Activated naive CD4-positive, alpha-beta T cell treated with anti-CD3 and anti-CD28 coated beads, Interleukin-2, amount 10 ng/mL, durations not matched to agents 7 days and 5 days (primary cell): ENCODE data around the gene CCDC78.

Experiments used
- CTCF ChIA-PET: fragments of 350-600 bp; sonication (Branson Sonifier 250); formaldehyde crosslinking; loops from one replicate; lab custom pipeline; 2021; ENCODE audit warnings: antibody characterized with exemption; lab: Charles Lee
- DNase-seq: peaks from one replicate; pipeline ENCODE4 v3.0.0-alpha.2; 2020
- H3K27ac Mint-ChIP-seq: one replicate; pipeline ENCODE4 v1.8.0; 2021; ENCODE audit warnings: mild to moderate bottlenecking, moderate library complexity, mixed read lengths
- H3K27me3 Mint-ChIP-seq: one replicate; pipeline ENCODE4 v1.8.0; 2021; ENCODE audit warnings: mild to moderate bottlenecking, mixed read lengths
- H3K36me3 Mint-ChIP-seq: one replicate; pipeline ENCODE4 v1.8.0; 2021; ENCODE audit warnings: mixed read lengths
- H3K4me1 Mint-ChIP-seq: one replicate; pipeline ENCODE4 v1.8.0; 2021; ENCODE audit warnings: mixed read lengths
- H3K4me3 Mint-ChIP-seq: one replicate; pipeline ENCODE4 v1.8.0; 2021; ENCODE audit warnings: mild to moderate bottlenecking, moderate library complexity, mixed read lengths
- H3K9me3 Mint-ChIP-seq: one replicate; pipeline ENCODE4 v1.8.0; 2021; ENCODE audit warnings: mixed read lengths

CCDC78 gene

DNA sequence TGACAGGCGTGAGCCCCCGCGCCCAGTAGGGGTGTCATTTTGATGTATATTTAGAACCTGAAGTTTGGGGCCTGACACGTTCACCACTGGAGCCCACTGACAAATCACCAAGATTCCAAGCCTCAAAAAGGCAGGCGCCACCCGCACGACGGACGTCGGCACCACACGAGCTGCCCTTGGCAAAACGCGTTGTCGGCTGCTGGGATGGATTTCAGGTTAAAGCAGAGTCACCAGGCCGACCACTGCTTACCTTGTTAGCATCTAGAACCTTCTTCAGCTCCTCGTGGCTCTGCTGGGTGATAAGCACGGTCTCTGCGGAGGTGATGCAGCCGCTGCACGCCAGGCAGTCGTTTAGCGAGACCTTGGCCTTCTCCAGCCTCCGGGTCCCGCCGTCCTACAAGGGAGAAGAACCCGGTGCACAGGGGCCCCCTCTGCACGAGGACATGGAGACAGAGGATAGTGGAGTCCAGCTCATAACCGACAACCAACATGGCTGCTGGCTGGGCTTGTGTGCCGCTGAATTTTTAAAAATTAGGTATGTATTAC is 10.8 kb upstream of the CCDC78 start:
- CTCF ChIA-PET = interaction anchor here (1.4 to 1.5 kb wide), 3 partner anchors 11 to 16 kb away, joined by 3 to 4 read pairs (median 3); partner anchors contain the start of genes ANTKMT and CCDC78
- Mint-ChIP-seq H3K27me3 (no peaks in the 10 kb centered on the region), H3K4me1 (peaks cover 28% of the 10 kb centered on the region), H3K9me3 (no peaks in the 10 kb centered on the region), H3K27ac (no peak overlapping the region), H3K36me3 (peaks cover 14% of the 10 kb centered on the region), H3K4me3 (no peak overlapping the region)
- no peak for DNase-seq

DNA sequence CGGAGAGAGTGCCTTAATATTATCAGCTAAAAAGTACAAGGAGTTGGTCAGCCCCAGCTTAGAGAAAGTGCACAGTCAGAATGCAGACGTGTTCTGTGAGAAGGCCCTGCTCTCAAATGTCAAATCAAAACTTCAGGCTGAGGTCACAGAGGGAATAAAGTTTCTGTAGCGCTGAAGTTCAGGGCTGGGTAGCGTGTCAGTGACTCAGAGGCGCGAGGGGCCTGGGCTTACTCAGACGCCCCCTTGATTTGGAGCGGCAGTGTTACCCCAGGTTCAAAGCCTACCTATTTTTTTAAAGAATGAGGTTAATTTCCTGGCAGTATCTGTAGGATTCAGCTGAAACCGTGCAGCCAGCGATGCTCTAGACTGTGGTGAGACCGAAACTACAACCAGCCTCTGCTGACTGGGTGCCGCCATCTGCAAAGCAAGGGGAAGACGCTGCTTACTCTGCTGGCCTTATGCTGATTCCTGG is 9.8 kb upstream of the CCDC78 start:
- Mint-ChIP-seq H3K4me1 (peaks cover 28% of the 10 kb centered on the region), H3K9me3 (no peaks in the 10 kb centered on the region), H3K36me3 (peaks cover 14% of the 10 kb centered on the region), H3K27me3 (no peaks in the 10 kb centered on the region), H3K27ac (peak overlapping the region; percentile 24), H3K4me3 (no peak overlapping the region)
- peak; percentile 48 for DNase-seq
- CTCF ChIA-PET = interaction anchor here (1.0 to 1.7 kb wide), 7 partner anchors 9 to 23 kb away, joined by 3 to 10 read pairs (median 3); partner anchors contain the start of genes ANTKMT, CCDC78 and METRN

DNA sequence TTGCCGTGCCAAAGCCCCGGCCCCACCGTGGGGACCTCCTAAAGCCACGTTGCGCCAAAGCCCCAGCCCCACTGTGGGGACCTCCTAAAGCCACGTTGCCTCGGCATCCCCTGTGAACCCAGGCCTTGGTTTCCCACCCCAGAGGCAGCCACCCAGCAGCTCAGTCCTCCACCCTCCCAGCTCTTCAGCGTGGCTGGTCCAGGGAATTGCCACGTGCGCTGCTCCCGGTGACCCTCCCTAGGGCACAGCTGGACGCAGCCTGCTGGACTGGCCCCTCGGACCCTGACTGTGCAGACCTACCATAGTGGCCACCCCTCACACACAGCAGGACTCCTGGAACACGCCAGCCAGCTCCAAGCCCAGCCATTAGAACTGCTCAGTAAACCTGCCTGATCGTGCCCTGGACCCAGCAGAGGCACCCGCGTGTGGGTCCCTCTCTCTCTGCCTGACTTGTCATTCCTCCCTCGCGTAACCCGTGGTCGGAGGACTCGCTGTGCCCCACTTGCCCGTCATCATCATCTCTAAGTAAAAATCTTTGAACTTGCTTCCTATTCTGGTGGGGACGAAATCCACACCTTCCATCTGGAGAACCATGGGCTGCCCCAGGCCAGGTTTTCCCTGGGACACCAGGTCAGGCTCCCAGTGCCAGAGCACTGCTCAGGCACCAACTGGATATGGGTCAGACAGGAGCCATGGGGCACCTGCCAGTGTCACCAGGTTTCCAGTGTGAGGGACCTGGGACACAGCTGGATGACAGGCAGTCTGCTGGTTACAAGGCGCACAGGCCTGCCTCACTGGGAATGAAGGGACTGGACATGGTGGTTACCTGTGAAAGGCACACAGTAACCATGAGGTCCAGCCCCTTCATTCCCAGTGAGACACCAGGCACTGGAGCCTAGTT is 9.0 kb upstream of the CCDC78 start:
- H3K27me3 Mint-ChIP-seq = no peaks in the 10 kb centered on the region
- DNase-seq = no peak
- no peaks in the 10 kb centered on the region for H3K9me3 Mint-ChIP-seq
- CTCF ChIA-PET = interaction anchor here (1.0 to 1.7 kb wide), 6 partner anchors 9 to 22 kb away, joined by 3 to 10 read pairs (median 4); partner anchors contain the start of genes ANTKMT, CCDC78 and METRN
- no peak overlapping the region for H3K4me3 Mint-ChIP-seq
- peaks cover 28% of the 10 kb centered on the region for H3K4me1 Mint-ChIP-seq
- H3K36me3 Mint-ChIP-seq = peaks cover 14% of the 10 kb centered on the region
- no peak overlapping the region for H3K27ac Mint-ChIP-seq

DNA sequence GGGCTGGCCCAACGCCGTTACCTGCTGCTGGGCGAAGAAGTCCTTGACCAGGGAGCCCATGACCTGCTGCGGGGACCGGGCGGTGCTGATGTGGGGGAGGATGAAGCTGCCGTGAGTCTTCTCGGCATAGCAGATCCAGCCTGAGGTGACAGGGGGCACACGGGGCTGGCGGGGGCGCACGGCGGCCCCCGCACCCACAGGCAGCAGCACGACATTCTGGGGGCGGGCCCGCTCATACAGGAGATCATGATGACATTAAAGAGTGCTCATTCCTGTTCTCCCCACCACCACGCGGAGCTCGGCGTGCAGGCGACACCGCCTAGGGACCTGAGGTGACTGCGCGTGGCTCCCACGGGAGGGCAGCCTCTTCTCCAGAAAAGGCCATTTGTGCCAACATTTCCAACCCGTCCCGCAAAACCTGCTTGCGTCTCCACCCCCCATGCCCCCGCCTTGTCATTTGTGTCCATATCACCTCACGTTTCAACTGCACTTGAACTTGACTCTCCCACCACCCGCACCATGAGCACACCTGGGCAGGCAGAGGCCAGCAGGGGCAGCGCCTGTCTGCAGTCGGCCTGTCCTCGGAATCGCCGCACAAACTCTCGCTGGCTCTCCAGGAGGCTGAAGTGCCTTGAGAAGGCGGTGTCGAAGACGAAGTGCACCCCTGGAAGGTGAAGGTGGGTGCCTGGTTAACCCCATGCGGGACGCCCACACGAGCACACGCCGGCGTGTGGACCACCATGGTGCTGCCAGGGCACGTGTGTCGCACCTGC is 8.2 kb upstream of the CCDC78 start:
- Mint-ChIP-seq H3K4me3 (no peak overlapping the region), H3K36me3 (peaks cover 14% of the 10 kb centered on the region), H3K27ac (no peak overlapping the region), H3K27me3 (no peaks in the 10 kb centered on the region), H3K4me1 (peaks cover 22% of the 10 kb centered on the region), H3K9me3 (no peaks in the 10 kb centered on the region)
- CTCF ChIA-PET = interaction anchor here (0.5 to 1.0 kb wide), 2 partner anchors 13 to 147 kb away, joined by 3 read pairs; no protein-coding TSS in a partner anchor
- DNase-seq = no peak

DNA sequence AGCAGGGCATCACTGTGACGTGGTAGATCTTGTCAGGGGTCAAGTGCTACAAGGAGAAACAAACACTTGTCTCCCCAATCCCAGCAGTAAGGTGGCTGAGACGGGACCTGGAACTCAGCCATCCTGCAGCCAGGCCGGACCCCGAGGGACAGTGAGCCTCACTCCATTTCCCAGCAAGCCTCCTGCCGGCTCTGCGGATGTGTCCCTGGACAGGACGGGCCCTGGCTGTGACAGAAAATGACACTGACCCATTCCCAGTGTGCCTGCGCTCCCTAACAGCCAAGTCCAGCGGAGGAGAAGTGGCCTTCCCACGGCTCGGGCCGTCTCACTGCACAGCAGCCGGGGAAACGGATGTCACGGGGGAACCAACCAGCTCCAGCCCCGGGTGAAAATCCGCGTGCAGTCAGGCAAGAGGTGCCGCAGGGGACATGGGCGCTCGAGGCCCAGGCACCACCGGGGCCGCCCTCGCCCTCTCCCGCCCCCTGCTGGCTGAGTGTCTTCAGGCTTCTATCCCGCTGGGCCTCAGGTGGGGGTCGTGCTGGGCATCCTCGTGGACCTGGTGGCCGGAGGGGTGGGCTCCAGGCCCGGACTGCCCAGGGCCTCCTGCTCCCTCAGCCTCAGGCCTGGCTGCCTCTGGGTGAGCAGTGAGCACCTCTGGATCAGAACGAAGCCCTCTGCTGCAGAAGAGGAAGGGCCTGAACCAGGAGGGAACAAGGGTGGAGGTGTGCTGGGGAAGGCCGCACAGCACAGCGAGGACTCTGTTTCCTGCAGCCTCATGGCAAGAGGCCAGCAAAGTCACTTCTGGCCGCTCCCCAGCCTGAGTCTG is 7.4 kb upstream of the CCDC78 start:
- Mint-ChIP-seq H3K27ac (no peak overlapping the region), H3K4me3 (no peak overlapping the region), H3K27me3 (no peaks in the 10 kb centered on the region), H3K36me3 (peaks cover 14% of the 10 kb centered on the region), H3K4me1 (peaks cover 18% of the 10 kb centered on the region), H3K9me3 (no peaks in the 10 kb centered on the region)
- peak; percentile 58 for DNase-seq
- CTCF ChIA-PET = interaction anchor here (0.5 to 2.2 kb wide), 3 partner anchors 12 to 146 kb away, joined by 3 to 7 read pairs (median 3); no protein-coding TSS in a partner anchor

DNA sequence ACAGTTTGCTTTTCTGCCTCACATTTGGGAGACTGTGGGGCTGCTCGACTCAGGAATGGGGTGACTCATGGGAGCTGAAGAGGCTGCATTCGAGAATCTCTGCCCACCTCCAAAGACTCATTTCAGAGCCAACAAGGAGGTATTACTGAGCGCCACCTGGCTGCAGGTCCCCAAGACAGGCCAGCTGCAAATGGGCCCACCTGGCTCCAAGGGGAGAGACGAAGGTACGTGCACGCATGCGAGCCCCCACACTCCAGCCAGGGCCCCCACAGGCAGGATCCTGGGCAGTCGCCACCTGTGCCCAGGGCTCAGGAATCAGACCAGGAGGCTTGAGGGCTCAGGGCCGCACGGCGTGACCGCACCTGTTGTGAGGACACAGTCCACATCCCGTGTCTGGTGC is 6.7 kb upstream of the CCDC78 start:
- Mint-ChIP-seq H3K4me3 (no peak overlapping the region), H3K36me3 (peaks cover 12% of the 10 kb centered on the region), H3K4me1 (peaks cover 16% of the 10 kb centered on the region), H3K27me3 (no peaks in the 10 kb centered on the region), H3K27ac (no peak overlapping the region), H3K9me3 (no peaks in the 10 kb centered on the region)
- CTCF ChIA-PET = interaction anchor here (1.0 to 2.3 kb wide), 4 partner anchors 8 to 20 kb away, joined by 3 to 11 read pairs (median 6); partner anchors contain the start of gene CIAO3
- DNase-seq = no peak

DNA sequence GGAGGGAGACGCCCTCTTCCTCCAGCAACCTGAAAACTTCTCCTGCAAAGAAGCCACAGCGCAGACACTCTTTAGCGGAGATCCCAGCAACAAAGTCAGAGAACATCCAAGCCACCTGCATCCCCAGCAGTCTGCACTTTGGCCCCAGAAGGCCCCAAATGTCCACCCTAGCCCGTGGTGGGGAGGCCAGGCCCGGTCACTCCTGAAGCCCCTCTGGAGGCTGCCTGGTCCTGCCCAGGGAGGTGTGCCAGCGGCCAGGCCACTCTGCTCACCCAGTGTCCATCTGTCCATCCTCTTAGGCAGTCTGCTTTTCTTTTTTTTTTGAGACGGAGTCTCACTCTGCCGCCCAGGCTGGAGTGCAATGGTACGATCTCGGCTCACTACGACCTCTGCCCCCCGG is 6.1 kb upstream of the CCDC78 start:
- CTCF ChIA-PET = interaction anchor here (1.1 to 2.3 kb wide), 3 partner anchors 8 to 20 kb away, joined by 4 to 11 read pairs (median 7); partner anchors contain the start of gene CIAO3
- H3K27me3 Mint-ChIP-seq = no peaks in the 10 kb centered on the region
- peaks cover 12% of the 10 kb centered on the region for H3K4me1 Mint-ChIP-seq
- no peak for DNase-seq
- peaks cover 9% of the 10 kb centered on the region for H3K36me3 Mint-ChIP-seq
- no peaks in the 10 kb centered on the region for H3K9me3 Mint-ChIP-seq
- no peak overlapping the region for H3K4me3 Mint-ChIP-seq
- no peak overlapping the region for H3K27ac Mint-ChIP-seq

DNA sequence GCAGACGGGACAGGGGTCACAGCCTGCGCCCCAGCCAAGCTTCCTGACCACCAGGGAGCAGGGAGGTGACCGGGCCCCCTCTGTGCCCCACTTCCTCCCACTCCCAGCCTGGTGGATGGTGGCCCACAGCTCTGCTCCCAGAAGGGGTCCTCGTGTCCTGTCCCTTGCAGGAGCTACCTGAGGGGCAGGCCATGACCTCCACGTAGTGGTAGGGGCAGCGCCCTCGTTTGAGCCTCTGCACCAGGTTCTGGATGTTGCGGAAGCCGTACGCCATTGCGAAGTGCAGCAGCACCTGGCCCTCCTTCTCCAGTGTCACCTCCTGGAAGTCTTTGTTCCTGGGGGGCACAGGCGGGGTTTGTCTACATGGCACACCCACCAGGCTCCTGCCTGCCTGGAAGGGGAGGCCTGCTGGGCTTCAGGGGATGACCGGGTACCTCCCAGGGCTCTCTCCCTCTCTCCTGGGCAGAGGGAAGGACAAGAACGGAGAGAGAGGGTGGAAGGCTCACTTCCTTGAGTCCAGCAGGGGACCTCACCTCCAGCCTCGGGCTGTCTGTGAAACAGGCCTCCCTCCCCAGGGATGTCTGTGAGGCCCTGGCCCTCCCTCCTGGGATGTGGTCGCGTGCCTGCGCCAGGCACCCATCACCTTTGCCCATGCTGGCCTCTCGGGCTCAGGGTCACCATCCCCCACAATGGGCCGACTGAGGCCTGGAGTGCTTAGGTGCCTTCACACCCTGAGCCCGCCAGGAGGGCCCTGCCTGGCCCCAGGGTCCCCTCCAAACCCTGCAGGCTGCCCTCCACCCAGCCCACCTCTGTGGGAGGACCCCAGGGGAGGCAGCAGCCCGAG is 4.6 kb upstream of the CCDC78 start:
- peaks cover 10% of the 10 kb centered on the region for H3K4me1 Mint-ChIP-seq
- peaks cover 6% of the 10 kb centered on the region for H3K36me3 Mint-ChIP-seq
- no peaks in the 10 kb centered on the region for H3K9me3 Mint-ChIP-seq
- no peak for DNase-seq
- no peak overlapping the region for H3K27ac Mint-ChIP-seq
- CTCF ChIA-PET = interaction anchor here (1.6 to 2.3 kb wide), 2 partner anchors 10 to 18 kb away, joined by 4 to 11 read pairs; partner anchors contain the start of gene CIAO3
- no peak overlapping the region for H3K4me3 Mint-ChIP-seq
- peaks cover 10% of the 10 kb centered on the region for H3K27me3 Mint-ChIP-seq

DNA sequence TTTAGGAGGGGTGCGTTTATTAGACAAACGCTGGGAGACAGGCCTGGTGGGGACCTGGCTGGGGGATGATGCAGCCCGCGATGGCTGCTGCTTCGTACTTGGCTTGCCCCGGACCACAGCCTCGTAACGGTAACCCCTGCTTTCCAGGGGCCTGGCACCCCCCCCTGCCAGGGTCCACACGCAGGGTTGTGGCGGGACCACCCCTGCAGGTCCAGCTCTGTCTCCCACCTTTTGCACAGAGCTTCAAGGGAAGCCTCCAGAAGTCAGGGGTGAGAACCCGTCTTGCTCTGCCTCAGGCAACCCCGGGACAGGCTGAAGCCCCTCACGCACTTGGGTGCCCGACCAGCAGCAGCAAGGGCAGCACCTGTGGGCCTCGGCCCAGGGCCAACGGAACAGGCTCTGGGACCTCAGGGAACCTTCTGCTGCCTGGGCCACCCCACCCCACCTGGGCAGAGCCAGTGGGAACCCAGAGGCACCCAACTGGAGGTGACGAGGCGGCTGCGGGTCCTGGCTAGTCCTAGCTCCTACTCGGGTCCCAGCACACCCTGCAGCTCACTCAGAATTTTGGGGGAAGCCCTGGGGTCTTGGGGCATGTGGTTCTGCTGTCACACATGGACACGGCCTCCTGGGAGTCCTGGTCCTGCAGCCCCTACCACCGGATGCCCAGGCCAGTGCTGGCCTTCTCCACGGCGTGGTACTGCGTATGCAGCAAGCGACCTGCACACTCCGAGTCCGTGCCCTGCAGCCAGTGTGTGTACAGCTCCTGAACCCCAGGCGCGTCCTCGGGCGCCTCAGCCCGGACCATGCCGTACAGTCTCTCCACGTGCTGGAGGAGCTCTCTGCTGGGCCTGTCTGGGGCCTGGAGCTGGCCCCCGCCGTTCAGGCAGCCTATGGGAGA is 3.8 kb upstream of the CCDC78 start:
- no peaks in the 10 kb centered on the region for H3K9me3 Mint-ChIP-seq
- CTCF ChIA-PET = interaction anchor here (1.6 kb wide), 1 partner anchor 11 kb away, joined by 4 read pairs; the partner anchor contains the start of gene CIAO3
- peaks cover 3% of the 10 kb centered on the region for H3K4me1 Mint-ChIP-seq
- no peak overlapping the region for H3K27ac Mint-ChIP-seq
- H3K4me3 Mint-ChIP-seq = peak overlapping the region; percentile 26
- H3K27me3 Mint-ChIP-seq = peaks cover 18% of the 10 kb centered on the region
- no peak for DNase-seq
- peaks cover 4% of the 10 kb centered on the region for H3K36me3 Mint-ChIP-seq

DNA sequence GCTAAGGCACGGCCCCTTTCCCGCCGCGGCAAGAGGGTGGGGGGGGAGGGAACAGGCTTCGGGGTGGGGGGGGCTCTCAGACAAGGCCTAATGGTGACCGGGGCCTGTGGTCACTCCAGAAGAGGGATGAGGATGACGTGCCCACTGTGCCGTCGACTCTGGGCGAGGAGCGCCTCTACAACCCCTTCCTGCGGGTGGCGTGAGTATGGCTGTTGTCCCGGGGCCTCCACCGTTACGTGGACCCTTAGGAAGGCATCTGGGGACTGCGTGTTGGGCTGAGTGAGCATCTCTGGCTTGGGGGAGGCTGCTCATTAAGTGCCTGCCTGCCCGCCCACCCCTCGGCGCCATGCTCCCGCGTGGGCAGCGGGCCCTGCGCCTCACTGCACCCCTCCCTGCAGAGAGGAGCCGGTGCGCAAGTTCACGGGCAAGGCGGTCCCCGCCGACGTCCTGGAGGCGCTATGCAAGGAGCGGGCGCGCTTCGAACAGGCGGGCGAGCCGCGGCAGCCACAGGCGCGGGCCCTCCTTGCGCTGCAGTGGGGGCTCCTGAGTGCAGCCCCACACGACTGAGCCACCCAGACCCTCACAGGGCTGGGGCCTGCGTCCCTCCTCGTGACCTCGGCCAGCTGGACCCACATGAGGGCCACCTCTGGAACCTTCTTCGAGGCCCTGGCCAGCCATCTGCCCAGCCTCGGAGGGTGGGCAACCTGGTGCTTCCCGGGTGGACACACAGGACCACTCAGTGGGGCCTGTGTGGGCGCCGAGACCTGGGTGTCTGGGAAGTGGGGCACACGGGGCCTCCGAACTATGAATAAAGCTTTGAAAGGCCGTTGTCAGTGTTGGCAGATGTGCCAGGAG is 2.9 kb upstream of the CCDC78 start:
- Mint-ChIP-seq H3K9me3 (no peaks in the 10 kb centered on the region), H3K27me3 (peaks cover 27% of the 10 kb centered on the region), H3K27ac (no peak overlapping the region), H3K4me1 (peaks cover 3% of the 10 kb centered on the region), H3K4me3 (peak overlapping the region; percentile 49), H3K36me3 (peaks cover 4% of the 10 kb centered on the region)
- no peak for DNase-seq
- CTCF ChIA-PET = interaction anchor here (1.6 kb wide), 1 partner anchor 12 kb away, joined by 4 read pairs; the partner anchor contains the start of gene CIAO3
